SK-N-SH (cell line): Measurements from ENCODE around the gene STX18. TPM values are rescaled to one million over a fixed set of nuclear protein-coding genes. Genes with fewer than 3 reads are reported as not detected.

Source experiments
- CTCF ChIA-PET: fragments of 300-600, 350-600 bp; formaldehyde crosslinking; extraction: SDS; loops from one replicate; lab custom pipeline; 2021; lab: Yijun Ruan, JAX
- POLR2A ChIA-PET: fragments of 350-600 bp; sonication (Branson Sonifier 250); formaldehyde crosslinking; extraction: SDS; loops from one replicate; lab custom pipeline; 2020; ENCODE audit warnings: antibody characterized with exemption, inconsistent platforms; lab: Yijun Ruan, JAX
- DNase-seq: peaks from one replicate; pipeline ENCODE4 v3.0.0; 2012
- H2AFZ ChIP-seq: fragments of 200-600 bp; sonication (generic); 2 replicates; pipeline ENCODE4 v1.8.1; 2016; ENCODE audit warnings: antibody characterized with exemption, mild to moderate bottlenecking, low read depth
- H3F3A ChIP-seq: fragments of 200-600 bp; sonication (generic); replicated peaks from 2 replicates; pipeline ENCODE3; 2016; ENCODE audit warnings: antibody characterized with exemption, mild to moderate bottlenecking; ENCODE audit not compliant: insufficient read depth
- H3K27ac ChIP-seq, 2 experiments: fragments of 200-500 bp in 1 of 2; fragments of 200-600 bp in 1 of 2; sonication (Bioruptor generic) in 1 of 2; sonication (generic), shearing (Covaris generic) in 1 of 2; 2 replicates each; pipeline versions ENCODE4 v1.5.1 to v1.6.1; 2014 to 2016; ENCODE audit warnings: low read depth in 2 of 2, inconsistent platforms in 1 of 2, low read length in 1 of 2, mild to moderate bottlenecking in 1 of 2, mixed read lengths in 1 of 2
- H3K27me3 ChIP-seq: fragments of 200-600 bp; sonication (generic), shearing (Covaris generic); 2 replicates; pipeline ENCODE4 v1.6.1; 2016; ENCODE audit warnings: mixed run types; ENCODE audit not compliant: insufficient read depth
- H3K36me3 ChIP-seq, 2 experiments: fragments of 200-500 bp in 1 of 2; fragments of 200-600 bp in 1 of 2; sonication (Bioruptor generic) in 1 of 2; sonication (generic) in 1 of 2; replicated peaks in 1 of 2; 2 replicates each; pipeline versions ENCODE3 to v1.5.1; 2014 to 2016; ENCODE audit warnings: low read length in 1 of 2, mild to moderate bottlenecking in 1 of 2; ENCODE audit not compliant: insufficient read depth in 2 of 2, control insufficient read depth in 1 of 2
- H3K4me1 ChIP-seq, 2 experiments: fragments of 200-500 bp in 1 of 2; fragments of 200-600 bp in 1 of 2; sonication (Bioruptor generic) in 1 of 2; sonication (generic), shearing (Covaris generic) in 1 of 2; 2 replicates each; pipeline versions ENCODE4 v1.5.1 to v1.6.1; 2014 to 2016; ENCODE audit warnings: low read depth in 1 of 2, low read length in 1 of 2, mixed run types in 1 of 2; ENCODE audit not compliant: insufficient read depth in 2 of 2, control insufficient read depth in 1 of 2
- H3K4me2 ChIP-seq: fragments of 200-600 bp; sonication (generic), shearing (Covaris generic); 2 replicates; pipeline ENCODE4 v1.6.1; 2017; ENCODE audit warnings: mixed run types
- H3K4me3 ChIP-seq, 2 experiments: fragments of 200-500 bp in 1 of 2; fragments of 200-600 bp in 1 of 2; sonication (Bioruptor generic) in 1 of 2; sonication (generic), shearing (Covaris generic) in 1 of 2; 2 replicates each; pipeline versions ENCODE4 v1.5.1 to v1.8.1; 2014 to 2016; ENCODE audit warnings: low read depth in 2 of 2, inconsistent platforms in 1 of 2, low read length in 1 of 2, mild to moderate bottlenecking in 1 of 2, mixed read lengths in 1 of 2, moderate library complexity in 1 of 2
- H3K79me2 ChIP-seq: fragments of 200-600 bp; sonication (generic); 2 replicates; pipeline ENCODE4 v1.8.1; 2017; ENCODE audit warnings: mild to moderate bottlenecking; ENCODE audit not compliant: insufficient read depth
- H3K9ac ChIP-seq: fragments of 200-600 bp; sonication (generic); 2 replicates; pipeline ENCODE4 v1.6.1; 2017; ENCODE audit warnings: mixed run types
- H3K9me2 ChIP-seq: fragments of 200-600 bp; sonication (generic); 2 replicates; pipeline ENCODE4 v1.6.1; 2017; ENCODE audit warnings: mixed run types
- H3K9me3 ChIP-seq: fragments of 200-600 bp; sonication (generic); 2 replicates; pipeline ENCODE4 v1.6.1; 2017; ENCODE audit warnings: mixed run types, mild to moderate bottlenecking, moderate library complexity
- H4K20me1 ChIP-seq: fragments of 200-600 bp; sonication (generic); 2 replicates; pipeline ENCODE4 v1.6.1; 2017; ENCODE audit warnings: mild to moderate bottlenecking, mixed run types; ENCODE audit not compliant: insufficient read depth
- ELF1 ChIP-seq: IDR thresholded peaks from 2 replicates; pipeline ENCODE4 v1.4.0; 2012
- EP300 ChIP-seq, 2 experiments: IDR thresholded peaks; 2 replicates each; pipeline versions ENCODE4 v1.4.0 to v1.6.1; 2012; ENCODE audit warnings: borderline replicate concordance in 1 of 2, low read depth in 1 of 2, low read length in 1 of 2
- FOSL2 ChIP-seq: IDR thresholded peaks from 2 replicates; pipeline ENCODE4 v1.4.0; 2012; ENCODE audit warnings: low read depth, mild to moderate bottlenecking, moderate library complexity, borderline replicate concordance
- FOXM1 ChIP-seq: IDR thresholded peaks from 2 replicates; pipeline ENCODE4 v1.4.0; 2012; ENCODE audit warnings: low read depth, mild to moderate bottlenecking
- GATA2 ChIP-seq: sonication (generic); formaldehyde crosslinking; IDR thresholded peaks from 2 replicates; pipeline ENCODE4 v1.5.0; 2020; ENCODE audit warnings: mild to moderate bottlenecking, missing genetic modification reagents
- MXI1 ChIP-seq: IDR thresholded peaks from 2 replicates; pipeline ENCODE4 v1.6.1; 2012; ENCODE audit warnings: mild to moderate bottlenecking, low read depth, low read length, improper control_type of control experiment
- NFIC ChIP-seq: IDR thresholded peaks from 2 replicates; pipeline ENCODE4 v1.4.0; 2012; ENCODE audit warnings: borderline replicate concordance
- NRF1 ChIP-seq: IDR thresholded peaks from 2 replicates; pipeline ENCODE4 v1.6.1; 2012; ENCODE audit warnings: low read depth, mild to moderate bottlenecking, low read length
- RCOR1 ChIP-seq: fragments of 150-350 bp; IDR thresholded peaks from 2 replicates; pipeline ENCODE4 v1.6.1; 2017; ENCODE audit warnings: antibody characterized with exemption, low read length
- REST ChIP-seq: IDR thresholded peaks from 2 replicates; pipeline ENCODE4 v1.6.1; 2012; ENCODE audit warnings: mild to moderate bottlenecking, low read depth, low read length, moderate library complexity
- RFX5 ChIP-seq: IDR thresholded peaks from 2 replicates; pipeline ENCODE4 v1.6.1; 2012; ENCODE audit warnings: mild to moderate bottlenecking, improper control_type of control experiment, low read length
- RXRA ChIP-seq: IDR thresholded peaks from 2 replicates; pipeline ENCODE4 v1.4.0; 2012; ENCODE audit warnings: low read depth, mild to moderate bottlenecking, borderline replicate concordance
- SIN3A ChIP-seq: IDR thresholded peaks from 2 replicates; pipeline ENCODE4 v1.6.1; 2012; ENCODE audit warnings: low read depth, mild to moderate bottlenecking, low read length, moderate library complexity, borderline replicate concordance
- TCF12 ChIP-seq: IDR thresholded peaks from 2 replicates; pipeline ENCODE4 v1.4.0; 2012
- ZBTB33 ChIP-seq: IDR thresholded peaks from 2 replicates; pipeline ENCODE4 v1.4.0; 2012; ENCODE audit warnings: low read depth, borderline replicate concordance
- WGBS: methylation state at CpG from one replicate; pipeline ENCODE4 v1.1.6; 2017; ENCODE audit warnings: low lambda C conversion rate; 5-methylcytosine and 5-hydroxymethylcytosine counted together
- polyA plus RNA-seq, 3 experiments: library from polyadenylated mRNA; depleted of rRNA; stranded (reverse); fragments of >200 nt; gene quantifications; 2 replicates each; pipeline ENCODE4 v1.2.3, GENCODE V29; 2012
- TF ChIP-seq, protein P1 (sequence below): IDR thresholded peaks from 2 replicates; pipeline ENCODE4 v1.4.0; 2012; ENCODE audit warnings: low read depth
- TF ChIP-seq, protein P2 (sequence below): fragments of 150-350 bp; IDR thresholded peaks from 2 replicates; pipeline ENCODE4 v1.6.1; 2016; ENCODE audit warnings: mild to moderate bottlenecking, low read depth, low read length
- TF ChIP-seq, protein P3 (sequence below): IDR thresholded peaks from 2 replicates; pipeline ENCODE4 v1.4.0; 2012; ENCODE audit warnings: low read depth, borderline replicate concordance

STX18 gene
- polyA plus RNA-seq, 1 of the 3 experiments (the other 2 are of a cell fraction), result 17.3 TPM

DNA sequence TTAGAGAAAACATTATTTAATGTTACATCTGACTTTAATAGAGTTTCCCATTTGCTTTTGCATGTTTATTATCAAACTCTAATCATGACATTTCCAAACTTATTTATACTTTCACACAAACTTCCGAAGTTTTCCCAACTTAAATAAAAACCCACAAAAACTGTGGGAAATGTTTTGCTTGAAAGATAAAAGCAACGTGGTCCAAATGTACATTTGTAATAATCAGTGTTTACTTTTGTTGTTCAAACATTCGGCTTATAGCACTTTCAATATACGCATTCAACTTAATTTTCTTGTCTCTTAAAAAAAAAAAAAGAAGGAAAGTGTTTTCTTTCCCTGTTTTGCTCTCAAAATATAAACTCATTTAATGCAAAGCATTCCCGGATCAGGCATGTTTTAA lies 51.0 kb downstream of the STX18 start:
- Histone ChIP-seq H3K4me1 (peaks cover 0 to 16% of the 10 kb centered on the region in 2 experiments; a peak in 2 of 4 replicates), H4K20me1 (0 out of 2 replicates have a peak, but pooled peaks cover 3% of the 10 kb centered on the region)

DNA sequence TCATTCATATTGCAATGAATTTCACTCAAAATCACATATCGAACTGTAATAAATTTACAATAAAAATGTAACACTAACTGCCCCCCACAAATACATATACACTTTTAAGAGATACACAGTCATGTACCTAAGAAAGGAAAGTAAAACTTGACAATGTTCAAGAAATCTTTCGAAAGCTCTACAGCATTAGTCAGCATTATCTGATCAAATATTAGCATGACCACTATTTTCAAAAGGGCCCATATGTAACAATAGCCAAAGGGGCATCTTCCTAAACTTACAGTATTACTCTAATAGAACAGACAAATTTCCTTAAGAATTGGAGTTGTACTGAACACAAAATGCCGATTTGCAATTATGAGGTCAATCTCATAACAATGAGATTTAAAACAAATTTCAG lies 51.8 kb downstream of the STX18 start:
- H3K4me3 ChIP-seq, result no peak overlapping the region

More for the DNA sequence above, 51.0 kb downstream of the STX18 start:
- Histone ChIP-seq H2AFZ (no peak overlapping the region), H3K79me2 (peaks cover 10% of the 10 kb centered on the region), H3F3A (peaks cover 16% of the 10 kb centered on the region), H3K9ac (no peak overlapping the region), H3K4me2 (no peak overlapping the region), H3K4me3 (no peak overlapping the region), H3K9me2 (no peaks in the 10 kb centered on the region), H3K27me3 (no peaks in the 10 kb centered on the region), H3K9me3 (no peaks in the 10 kb centered on the region), H3K27ac (no peak overlapping the region), H3K36me3 (no peaks in the 10 kb centered on the region)
- TF ChIP-seq ELF1 (no peak), NRF1 (no peak), NFIC (no peak), FOXM1 (no peak), FOSL2 (no peak)
- TF ChIP-seq, protein P1, sequence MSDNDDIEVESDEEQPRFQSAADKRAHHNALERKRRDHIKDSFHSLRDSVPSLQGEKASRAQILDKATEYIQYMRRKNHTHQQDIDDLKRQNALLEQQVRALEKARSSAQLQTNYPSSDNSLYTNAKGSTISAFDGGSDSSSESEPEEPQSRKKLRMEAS, result no peak
- ChIA-PET POLR2A (no interaction called here), CTCF (interaction anchor here (3.0 to 3.3 kb wide), 2 partner anchors 12 to 389 kb away, joined by 25 to 37 read pairs; no protein-coding TSS in a partner anchor)
- DNase-seq, result no peak
- 87% methylated on average over 5 of the region's 5 CpGs for WGBS

More for the DNA sequence above, 51.8 kb downstream of the STX18 start:
- DNase-seq, result no peak
- TF ChIP-seq RXRA (no peak), ELF1 (no peak), REST (no peak), ZBTB33 (no peak), NFIC (no peak), EP300 (IDR thresholded peaks at IDR 0.05; ENCODE audit: borderline replicate concordance in 1 of 2, low read depth in 1 of 2, low read length in 1 of 2) (no peak), TCF12 (no peak), MXI1 (no peak), GATA2 (CRISPR knock-in tag) (no peak), RCOR1 (no peak), RFX5 (no peak), SIN3A (no peak)
- TF ChIP-seq, protein P2, sequence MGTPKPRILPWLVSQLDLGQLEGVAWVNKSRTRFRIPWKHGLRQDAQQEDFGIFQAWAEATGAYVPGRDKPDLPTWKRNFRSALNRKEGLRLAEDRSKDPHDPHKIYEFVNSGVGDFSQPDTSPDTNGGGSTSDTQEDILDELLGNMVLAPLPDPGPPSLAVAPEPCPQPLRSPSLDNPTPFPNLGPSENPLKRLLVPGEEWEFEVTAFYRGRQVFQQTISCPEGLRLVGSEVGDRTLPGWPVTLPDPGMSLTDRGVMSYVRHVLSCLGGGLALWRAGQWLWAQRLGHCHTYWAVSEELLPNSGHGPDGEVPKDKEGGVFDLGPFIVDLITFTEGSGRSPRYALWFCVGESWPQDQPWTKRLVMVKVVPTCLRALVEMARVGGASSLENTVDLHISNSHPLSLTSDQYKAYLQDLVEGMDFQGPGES, result no peak
- TF ChIP-seq, protein P3, sequence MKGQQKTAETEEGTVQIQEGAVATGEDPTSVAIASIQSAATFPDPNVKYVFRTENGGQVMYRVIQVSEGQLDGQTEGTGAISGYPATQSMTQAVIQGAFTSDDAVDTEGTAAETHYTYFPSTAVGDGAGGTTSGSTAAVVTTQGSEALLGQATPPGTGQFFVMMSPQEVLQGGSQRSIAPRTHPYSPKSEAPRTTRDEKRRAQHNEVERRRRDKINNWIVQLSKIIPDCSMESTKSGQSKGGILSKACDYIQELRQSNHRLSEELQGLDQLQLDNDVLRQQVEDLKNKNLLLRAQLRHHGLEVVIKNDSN, result no peak
- 71% methylated on average over 3 of the region's 3 CpGs for WGBS
- ChIA-PET CTCF (interaction anchor here (1.0 to 4.2 kb wide), 5 partner anchors 11 to 390 kb away, joined by 3 to 37 read pairs (median 25); no protein-coding TSS in a partner anchor), POLR2A (no interaction called here)
- H3K9me2 ChIP-seq, result no peaks in the 10 kb centered on the region
- no peak overlapping the region for H3K9ac ChIP-seq
- no peaks in the 10 kb centered on the region for H3K36me3 ChIP-seq
- H3K79me2 ChIP-seq, result peaks cover 12% of the 10 kb centered on the region
- peaks cover 16% of the 10 kb centered on the region for H3F3A ChIP-seq
- 0 out of 2 replicates have a peak, but pooled peaks cover 6% of the 10 kb centered on the region for H4K20me1 ChIP-seq
- H3K27ac ChIP-seq, result no peak overlapping the region; a peak in 1 of 4 replicates
- H2AFZ ChIP-seq, result no peak overlapping the region
- no peaks in the 10 kb centered on the region for H3K27me3 ChIP-seq
- no peaks in the 10 kb centered on the region for H3K9me3 ChIP-seq
- H3K4me1 ChIP-seq, result peaks cover 0 to 16% of the 10 kb centered on the region in 2 experiments; a peak in 2 of 4 replicates
- no peak overlapping the region for H3K4me2 ChIP-seq
